Measurements from ENCODE around the gene ARVCF.

The ARVCF gene

GRCh38 chr22:19979712-19980493 lies 36.7 kb downstream of the ARVCF start:
- Histone ChIP-seq H3K9ac (ENCODE audit: low read depth in 1 of 2, low read length in 2 of 2) (no peak overlapping the region), H3K36me3 (ENCODE audit: control insufficient read depth in 2 of 2, insufficient read depth in 2 of 2, low read length in 2 of 2) (no peaks in the 10 kb centered on the region), H3K27ac (ENCODE audit: low read depth in 2 of 2, low read length in 2 of 2) (no peak overlapping the region), H3K4me3 (ENCODE audit: low read length in 2 of 2) (no peak overlapping the region), H3K9me3 (ENCODE audit: control insufficient read depth in 2 of 2, low read length in 2 of 2) (no peaks in the 10 kb centered on the region), H3K27me3 (ENCODE audit: control insufficient read depth in 2 of 2, insufficient read depth in 2 of 2, low read length in 2 of 2) (no peaks in the 10 kb centered on the region), H3K4me1 (ENCODE audit: control insufficient read depth in 2 of 2, insufficient read depth in 2 of 2, low read length in 2 of 2) (no peaks in the 10 kb centered on the region)

- no peak overlapping the region for H3K9ac ChIP-seq (ENCODE audit: low read depth in 1 of 2, low read length in 2 of 2)
- H3K4me3 ChIP-seq (ENCODE audit: low read length in 2 of 2), result no peak overlapping the region
- H3K9me3 ChIP-seq (ENCODE audit: control insufficient read depth in 2 of 2, low read length in 2 of 2), result no peaks in the 10 kb centered on the region
- no peaks in the 10 kb centered on the region for H3K27me3 ChIP-seq (ENCODE audit: control insufficient read depth in 2 of 2, insufficient read depth in 2 of 2, low read length in 2 of 2)
- H3K4me1 ChIP-seq (ENCODE audit: control insufficient read depth in 2 of 2, insufficient read depth in 2 of 2, low read length in 2 of 2), result no peaks in the 10 kb centered on the region
- no peak overlapping the region for H3K27ac ChIP-seq (ENCODE audit: low read depth in 2 of 2, low read length in 2 of 2)
- no peaks in the 10 kb centered on the region for H3K36me3 ChIP-seq (ENCODE audit: control insufficient read depth in 2 of 2, insufficient read depth in 2 of 2, low read length in 2 of 2)
These were observed 37.9 kb downstream of the ARVCF start for GRCh38 chr22:19978748-19979147.

GRCh38 chr22:19977296-19978243 lies 39.1 kb downstream of the ARVCF start:
- no peaks in the 10 kb centered on the region for H3K4me1 ChIP-seq (ENCODE audit: control insufficient read depth in 2 of 2, insufficient read depth in 2 of 2, low read length in 2 of 2)
- no peaks in the 10 kb centered on the region for H3K36me3 ChIP-seq (ENCODE audit: control insufficient read depth in 2 of 2, insufficient read depth in 2 of 2, low read length in 2 of 2)
- H3K27me3 ChIP-seq (ENCODE audit: control insufficient read depth in 2 of 2, insufficient read depth in 2 of 2, low read length in 2 of 2), result no peaks in the 10 kb centered on the region
- no peaks in the 10 kb centered on the region for H3K9me3 ChIP-seq (ENCODE audit: control insufficient read depth in 2 of 2, low read length in 2 of 2)
- H3K27ac ChIP-seq (ENCODE audit: low read depth in 2 of 2, low read length in 2 of 2), result no peak overlapping the region
- H3K9ac ChIP-seq (ENCODE audit: low read depth in 1 of 2, low read length in 2 of 2), result no peak overlapping the region
- H3K4me3 ChIP-seq (ENCODE audit: low read length in 2 of 2), result no peak overlapping the region

GRCh38 chr22:19976671-19977070 lies 40.0 kb downstream of the ARVCF start:
- H3K4me3 ChIP-seq (ENCODE audit: low read length in 2 of 2), result no peak overlapping the region
- no peaks in the 10 kb centered on the region for H3K27me3 ChIP-seq (ENCODE audit: control insufficient read depth in 2 of 2, insufficient read depth in 2 of 2, low read length in 2 of 2)
- no peaks in the 10 kb centered on the region for H3K4me1 ChIP-seq (ENCODE audit: control insufficient read depth in 2 of 2, insufficient read depth in 2 of 2, low read length in 2 of 2)
- H3K36me3 ChIP-seq (ENCODE audit: control insufficient read depth in 2 of 2, insufficient read depth in 2 of 2, low read length in 2 of 2), result no peaks in the 10 kb centered on the region
- H3K9me3 ChIP-seq (ENCODE audit: control insufficient read depth in 2 of 2, low read length in 2 of 2), result no peaks in the 10 kb centered on the region
- no peak overlapping the region for H3K9ac ChIP-seq (ENCODE audit: low read depth in 1 of 2, low read length in 2 of 2)
- H3K27ac ChIP-seq (ENCODE audit: low read depth in 2 of 2, low read length in 2 of 2), result no peak overlapping the region

GRCh38 chr22:19975707-19976035 lies 41.0 kb downstream of the ARVCF start:
- Histone ChIP-seq H3K4me3 (ENCODE audit: low read length in 2 of 2) (no peak overlapping the region), H3K9ac (ENCODE audit: low read depth in 1 of 2, low read length in 2 of 2) (no peak overlapping the region), H3K27me3 (ENCODE audit: control insufficient read depth in 2 of 2, insufficient read depth in 2 of 2, low read length in 2 of 2) (no peaks in the 10 kb centered on the region), H3K4me1 (ENCODE audit: control insufficient read depth in 2 of 2, insufficient read depth in 2 of 2, low read length in 2 of 2) (peaks cover 0 to 1% of the 10 kb centered on the region in 2 donors), H3K36me3 (ENCODE audit: control insufficient read depth in 2 of 2, insufficient read depth in 2 of 2, low read length in 2 of 2) (no peaks in the 10 kb centered on the region), H3K9me3 (ENCODE audit: control insufficient read depth in 2 of 2, low read length in 2 of 2) (no peaks in the 10 kb centered on the region), H3K27ac (ENCODE audit: low read depth in 2 of 2, low read length in 2 of 2) (no peak overlapping the region)

- Histone ChIP-seq H3K4me3 (ENCODE audit: low read length in 2 of 2) (no peak overlapping the region), H3K4me1 (ENCODE audit: control insufficient read depth in 2 of 2, insufficient read depth in 2 of 2, low read length in 2 of 2) (peaks cover 0 to 3% of the 10 kb centered on the region in 2 donors), H3K9me3 (ENCODE audit: control insufficient read depth in 2 of 2, low read length in 2 of 2) (no peaks in the 10 kb centered on the region), H3K9ac (ENCODE audit: low read depth in 1 of 2, low read length in 2 of 2) (no peak overlapping the region), H3K27ac (ENCODE audit: low read depth in 2 of 2, low read length in 2 of 2) (no peak overlapping the region), H3K27me3 (ENCODE audit: control insufficient read depth in 2 of 2, insufficient read depth in 2 of 2, low read length in 2 of 2) (no peaks in the 10 kb centered on the region), H3K36me3 (ENCODE audit: control insufficient read depth in 2 of 2, insufficient read depth in 2 of 2, low read length in 2 of 2) (no peaks in the 10 kb centered on the region)
These were observed 41.5 kb downstream of the ARVCF start for GRCh38 chr22:19974935-19975706.

- Histone ChIP-seq H3K27ac (ENCODE audit: low read depth in 2 of 2, low read length in 2 of 2) (no peak overlapping the region), H3K9me3 (ENCODE audit: control insufficient read depth in 2 of 2, low read length in 2 of 2) (no peaks in the 10 kb centered on the region), H3K36me3 (ENCODE audit: control insufficient read depth in 2 of 2, insufficient read depth in 2 of 2, low read length in 2 of 2) (peaks cover 0 to under 1% of the 10 kb centered on the region in 2 donors), H3K4me3 (ENCODE audit: low read length in 2 of 2) (no peak overlapping the region), H3K27me3 (ENCODE audit: control insufficient read depth in 2 of 2, insufficient read depth in 2 of 2, low read length in 2 of 2) (no peaks in the 10 kb centered on the region), H3K9ac (ENCODE audit: low read depth in 1 of 2, low read length in 2 of 2) (no peak overlapping the region), H3K4me1 (ENCODE audit: control insufficient read depth in 2 of 2, insufficient read depth in 2 of 2, low read length in 2 of 2) (peaks cover 0 to 3% of the 10 kb centered on the region in 2 donors)
These were observed 42.3 kb downstream of the ARVCF start for GRCh38 chr22:19974268-19974861.

GRCh38 chr22:19973551-19974267 lies 42.9 kb downstream of the ARVCF start:
- peaks cover 2 to 3% of the 10 kb centered on the region in 2 donors for H3K36me3 ChIP-seq (ENCODE audit: control insufficient read depth in 2 of 2, insufficient read depth in 2 of 2, low read length in 2 of 2)
- no peaks in the 10 kb centered on the region for H3K27me3 ChIP-seq (ENCODE audit: control insufficient read depth in 2 of 2, insufficient read depth in 2 of 2, low read length in 2 of 2)
- peaks cover 0 to 3% of the 10 kb centered on the region in 2 donors for H3K4me1 ChIP-seq (ENCODE audit: control insufficient read depth in 2 of 2, insufficient read depth in 2 of 2, low read length in 2 of 2)
- H3K27ac ChIP-seq (ENCODE audit: low read depth in 2 of 2, low read length in 2 of 2), result no peak overlapping the region
- H3K9ac ChIP-seq (ENCODE audit: low read depth in 1 of 2, low read length in 2 of 2), result no peak overlapping the region
- no peaks in the 10 kb centered on the region for H3K9me3 ChIP-seq (ENCODE audit: control insufficient read depth in 2 of 2, low read length in 2 of 2)
- no peak overlapping the region for H3K4me3 ChIP-seq (ENCODE audit: low read length in 2 of 2)

Data from mucosa of rectum (tissue), 2 donors.